H9 (cell line): Measurements from ENCODE around the gene AKAIN1. TPM values are rescaled to one million over a fixed set of nuclear protein-coding genes. Genes with fewer than 3 reads are reported as not detected.

Experiments
- DNase-seq: peaks from one replicate; pipeline ENCODE4 v3.0.0-alpha.2; 2017
- H2AFZ ChIP-seq: one replicate; pipeline ENCODE4 v1.6.1; 2013; ENCODE audit warnings: mild to moderate bottlenecking, low read length, control low read depth, moderate library complexity
- H2AK5ac ChIP-seq: 2 replicates; pipeline ENCODE4 v1.6.1; 2013; ENCODE audit warnings: low read length, control low read depth, mixed read lengths; ENCODE audit not compliant: insufficient read length
- H2BK120ac ChIP-seq: one replicate; pipeline ENCODE4 v1.6.1; 2013; ENCODE audit warnings: low read depth, mild to moderate bottlenecking, low read length, control low read depth, inconsistent platforms; ENCODE audit not compliant: poor library complexity, severe bottlenecking
- H2BK12ac ChIP-seq: 2 replicates; pipeline ENCODE4 v1.6.1; 2013; ENCODE audit warnings: low read length, control low read depth, mixed read lengths, low read depth; ENCODE audit not compliant: insufficient read length
- H2BK15ac ChIP-seq: 2 replicates; pipeline ENCODE4 v1.6.1; 2013; ENCODE audit warnings: low read depth, low read length, control low read depth
- H2BK20ac ChIP-seq: one replicate; pipeline ENCODE4 v1.6.1; 2013; ENCODE audit warnings: low read depth, mild to moderate bottlenecking, low read length, control low read depth, inconsistent platforms; ENCODE audit not compliant: poor library complexity, severe bottlenecking
- H2BK5ac ChIP-seq: 2 replicates; pipeline ENCODE4 v1.6.1; 2013; ENCODE audit warnings: low read length, control low read depth, mixed read lengths; ENCODE audit not compliant: insufficient read length
- H3K14ac ChIP-seq: 2 replicates; pipeline ENCODE4 v1.6.1; 2013; ENCODE audit warnings: low read length, control low read depth; ENCODE audit not compliant: insufficient read depth
- H3K18ac ChIP-seq: 2 replicates; pipeline ENCODE4 v1.6.1; 2013; ENCODE audit warnings: low read depth, mild to moderate bottlenecking, mixed read lengths, low read length, control low read depth; ENCODE audit not compliant: insufficient read length
- H3K23ac ChIP-seq: 2 replicates; pipeline ENCODE4 v1.6.1; 2013; ENCODE audit warnings: low read length, control low read depth, mixed read lengths, low read depth; ENCODE audit not compliant: insufficient read length
- H3K23me2 ChIP-seq: 2 replicates; pipeline ENCODE4 v1.6.1; 2013; ENCODE audit warnings: low read depth, mild to moderate bottlenecking, mixed read lengths, low read length, control low read depth; ENCODE audit not compliant: insufficient read length, poor library complexity, severe bottlenecking
- H3K27ac ChIP-seq: 2 replicates; pipeline ENCODE4 v1.5.1; 2013; ENCODE audit warnings: low read length, control low read depth, mixed read lengths, low read depth; ENCODE audit not compliant: insufficient read length
- H3K27me3 ChIP-seq: 2 replicates; pipeline ENCODE4 v1.6.1; 2013; ENCODE audit warnings: low read length, control low read depth, inconsistent platforms; ENCODE audit not compliant: insufficient read depth
- H3K4ac ChIP-seq: 2 replicates; pipeline ENCODE4 v1.6.1; 2013; ENCODE audit warnings: low read depth, mild to moderate bottlenecking, control low read depth, inconsistent platforms, low read length, moderate library complexity
- H3K4me1 ChIP-seq: 2 replicates; pipeline ENCODE4 v1.6.1; 2013; ENCODE audit warnings: low read length, control low read depth, inconsistent platforms; ENCODE audit not compliant: insufficient read depth
- H3K4me2 ChIP-seq: 2 replicates; pipeline ENCODE4 v1.6.1; 2013; ENCODE audit warnings: low read length, control low read depth, mixed read lengths; ENCODE audit not compliant: insufficient read length, insufficient read depth
- H3K56ac ChIP-seq: 2 replicates; pipeline ENCODE4 v1.6.1; 2013; ENCODE audit warnings: low read depth, mild to moderate bottlenecking, mixed read lengths, low read length, control low read depth; ENCODE audit not compliant: insufficient read length
- H3K79me1 ChIP-seq: 2 replicates; pipeline ENCODE4 v1.6.1; 2013; ENCODE audit warnings: low read depth, mild to moderate bottlenecking, moderate library complexity, low read length, control low read depth, inconsistent platforms; ENCODE audit not compliant: insufficient read depth, poor library complexity, severe bottlenecking
- H3K79me2 ChIP-seq: 2 replicates; pipeline ENCODE4 v1.6.1; 2013; ENCODE audit warnings: low read length, control low read depth, inconsistent platforms; ENCODE audit not compliant: insufficient read depth
- H3K9ac ChIP-seq: 2 replicates; pipeline ENCODE4 v1.6.1; 2013; ENCODE audit warnings: low read length, control low read depth, mixed read lengths; ENCODE audit not compliant: insufficient read length; ENCODE audit errors: extremely low read depth
- H3K9me3 ChIP-seq: one replicate; pipeline ENCODE4 v1.6.1; 2013; ENCODE audit warnings: low read depth, low read length, inconsistent platforms; ENCODE audit not compliant: control insufficient read depth
- H3T11ph ChIP-seq: one replicate; pipeline ENCODE4 v1.6.1; 2013; ENCODE audit warnings: mild to moderate bottlenecking, low read length, control low read depth, inconsistent platforms
- H4K20me1 ChIP-seq: one replicate; pipeline ENCODE4 v1.6.1; 2013; ENCODE audit not compliant: control insufficient read depth, insufficient read length, insufficient read depth
- H4K5ac ChIP-seq: 2 replicates; pipeline ENCODE4 v1.6.1; 2013; ENCODE audit warnings: low read depth, mild to moderate bottlenecking, mixed read lengths, low read length, control low read depth; ENCODE audit not compliant: insufficient read length
- H4K8ac ChIP-seq: replicated peaks from 2 replicates; pipeline ENCODE4 v1.6.1; 2013; ENCODE audit warnings: low read length, control low read depth, mixed read lengths, low read depth; ENCODE audit not compliant: insufficient read length
- H4K91ac ChIP-seq: 2 replicates; pipeline ENCODE4 v1.6.1; 2013; ENCODE audit warnings: low read depth, mild to moderate bottlenecking, moderate library complexity, mixed read lengths, low read length, control low read depth; ENCODE audit not compliant: insufficient read length
- H3K27ac Mint-ChIP-seq, 3 experiments: 2 replicates in 2 of 3; 3 replicates in 1 of 3; pipeline ENCODE4 v1.8.0; 2020 to 2021; ENCODE audit warnings: mixed read lengths in 3 of 3, mild to moderate bottlenecking in 1 of 3, moderate library complexity in 1 of 3
- H3K27me3 Mint-ChIP-seq: 2 replicates; pipeline ENCODE4 v1.8.0; 2021; ENCODE audit warnings: low read depth, mild to moderate bottlenecking, moderate library complexity, mixed read lengths
- H3K36me3 Mint-ChIP-seq, 3 experiments: 2 replicates in 2 of 3; 3 replicates in 1 of 3; pipeline ENCODE4 v1.8.0; 2020 to 2021; ENCODE audit warnings: low read depth in 3 of 3, mixed read lengths in 3 of 3; ENCODE audit not compliant: insufficient read depth in 1 of 3
- H3K4me1 Mint-ChIP-seq, 2 experiments: 2 replicates each; pipeline ENCODE4 v1.8.0; 2020; ENCODE audit warnings: mixed read lengths in 2 of 2
- H3K4me3 Mint-ChIP-seq, 2 experiments: 2 replicates in 1 of 2; 3 replicates in 1 of 2; pipeline ENCODE4 v1.8.0; 2020 to 2021; ENCODE audit warnings: mild to moderate bottlenecking in 2 of 2, mixed read lengths in 2 of 2, moderate library complexity in 1 of 2
- H3K9me3 Mint-ChIP-seq, 2 experiments: 2 replicates in 1 of 2; 3 replicates in 1 of 2; pipeline ENCODE4 v1.8.0; 2020; ENCODE audit warnings: mild to moderate bottlenecking in 2 of 2, mixed read lengths in 2 of 2, moderate library complexity in 1 of 2
- total RNA-seq: library from RNA; stranded (reverse); gene quantifications from 2 replicates; pipeline ENCODE4 v1.2.1, GENCODE V29; 2021
- TF ChIP-seq, protein P1 (sequence below): fragments of 200-600 bp; sonication (generic); conservative IDR thresholded peaks from 3 replicates; pipeline ENCODE4 v1.8.0; 2021; ENCODE audit warnings: antibody characterized with exemption, mild to moderate bottlenecking

The AKAIN1 gene
- total RNA-seq, 1 experiment from 2014 or later: not detected

- Histone ChIP-seq H2BK15ac (no peak overlapping the region), H3K27me3 (no peaks in the 10 kb centered on the region), H3T11ph (no peak overlapping the region), H3K79me1 (no peaks in the 10 kb centered on the region), H4K20me1 (no peaks in the 10 kb centered on the region), H2BK20ac (no peak overlapping the region), H3K27ac (no peak overlapping the region), H3K4me2 (no peak overlapping the region), H2BK5ac (no peak overlapping the region), H3K23me2 (no peaks in the 10 kb centered on the region), H3K9me3 (no peaks in the 10 kb centered on the region), H3K9ac (no peak overlapping the region), H4K91ac (no peak overlapping the region), H3K4me1 (no peaks in the 10 kb centered on the region), H3K23ac (no peak overlapping the region), H3K14ac (no peak overlapping the region), H4K8ac (no peak overlapping the region), H2AK5ac (no peak overlapping the region), H3K18ac (no peak overlapping the region), H3K4ac (no peak overlapping the region), H2AFZ (no peak overlapping the region), H3K56ac (no peak overlapping the region), H4K5ac (no peak overlapping the region), H2BK12ac (no peak overlapping the region), H2BK120ac (no peak overlapping the region), H3K79me2 (no peaks in the 10 kb centered on the region)
- TF ChIP-seq, protein P1, sequence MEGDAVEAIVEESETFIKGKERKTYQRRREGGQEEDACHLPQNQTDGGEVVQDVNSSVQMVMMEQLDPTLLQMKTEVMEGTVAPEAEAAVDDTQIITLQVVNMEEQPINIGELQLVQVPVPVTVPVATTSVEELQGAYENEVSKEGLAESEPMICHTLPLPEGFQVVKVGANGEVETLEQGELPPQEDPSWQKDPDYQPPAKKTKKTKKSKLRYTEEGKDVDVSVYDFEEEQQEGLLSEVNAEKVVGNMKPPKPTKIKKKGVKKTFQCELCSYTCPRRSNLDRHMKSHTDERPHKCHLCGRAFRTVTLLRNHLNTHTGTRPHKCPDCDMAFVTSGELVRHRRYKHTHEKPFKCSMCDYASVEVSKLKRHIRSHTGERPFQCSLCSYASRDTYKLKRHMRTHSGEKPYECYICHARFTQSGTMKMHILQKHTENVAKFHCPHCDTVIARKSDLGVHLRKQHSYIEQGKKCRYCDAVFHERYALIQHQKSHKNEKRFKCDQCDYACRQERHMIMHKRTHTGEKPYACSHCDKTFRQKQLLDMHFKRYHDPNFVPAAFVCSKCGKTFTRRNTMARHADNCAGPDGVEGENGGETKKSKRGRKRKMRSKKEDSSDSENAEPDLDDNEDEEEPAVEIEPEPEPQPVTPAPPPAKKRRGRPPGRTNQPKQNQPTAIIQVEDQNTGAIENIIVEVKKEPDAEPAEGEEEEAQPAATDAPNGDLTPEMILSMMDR: no peak
- Mint-ChIP-seq H3K36me3 (peaks cover 0 to 22% (median 4%) of the 10 kb centered on the region in 3 experiments; a peak in 5 of 7 replicates), H3K27me3 (peaks cover 3% of the 10 kb centered on the region; the same call in 1 of the 2 replicates), H3K9me3 (no peaks in the 10 kb centered on the region), H3K4me1 (peaks cover 2 to 7% of the 10 kb centered on the region in 2 experiments), H3K27ac (no peak overlapping the region), H3K4me3 (no peak overlapping the region)
- no peak for DNase-seq
Observed at GRCh38 chr18:5244941-5245340, 47.9 kb upstream of the AKAIN1 start.
